HCEC 1CT (cell line): ENCODE results near the gene SFXN5.

Source experiments
- DNase-seq: peaks from one replicate; pipeline ENCODE4 v3.0.0-alpha.2; 2017

The SFXN5 gene

GRCh38 chr2:72892506-72893173, 178.9 kb downstream of the SFXN5 start:
- DNase-seq: peak; percentile 72
